GM12872 (cell line): ENCODE results near the gene PCYT1A.

Source experiments
- TF ChIP-seq, protein P1 (sequence below): IDR thresholded peaks from 3 replicates; pipeline ENCODE4 v1.5.1; 2011; ENCODE audit warnings: low read depth, mild to moderate bottlenecking, low read length, moderate library complexity; ENCODE audit not compliant: insufficient read depth

PCYT1A gene

DNA sequence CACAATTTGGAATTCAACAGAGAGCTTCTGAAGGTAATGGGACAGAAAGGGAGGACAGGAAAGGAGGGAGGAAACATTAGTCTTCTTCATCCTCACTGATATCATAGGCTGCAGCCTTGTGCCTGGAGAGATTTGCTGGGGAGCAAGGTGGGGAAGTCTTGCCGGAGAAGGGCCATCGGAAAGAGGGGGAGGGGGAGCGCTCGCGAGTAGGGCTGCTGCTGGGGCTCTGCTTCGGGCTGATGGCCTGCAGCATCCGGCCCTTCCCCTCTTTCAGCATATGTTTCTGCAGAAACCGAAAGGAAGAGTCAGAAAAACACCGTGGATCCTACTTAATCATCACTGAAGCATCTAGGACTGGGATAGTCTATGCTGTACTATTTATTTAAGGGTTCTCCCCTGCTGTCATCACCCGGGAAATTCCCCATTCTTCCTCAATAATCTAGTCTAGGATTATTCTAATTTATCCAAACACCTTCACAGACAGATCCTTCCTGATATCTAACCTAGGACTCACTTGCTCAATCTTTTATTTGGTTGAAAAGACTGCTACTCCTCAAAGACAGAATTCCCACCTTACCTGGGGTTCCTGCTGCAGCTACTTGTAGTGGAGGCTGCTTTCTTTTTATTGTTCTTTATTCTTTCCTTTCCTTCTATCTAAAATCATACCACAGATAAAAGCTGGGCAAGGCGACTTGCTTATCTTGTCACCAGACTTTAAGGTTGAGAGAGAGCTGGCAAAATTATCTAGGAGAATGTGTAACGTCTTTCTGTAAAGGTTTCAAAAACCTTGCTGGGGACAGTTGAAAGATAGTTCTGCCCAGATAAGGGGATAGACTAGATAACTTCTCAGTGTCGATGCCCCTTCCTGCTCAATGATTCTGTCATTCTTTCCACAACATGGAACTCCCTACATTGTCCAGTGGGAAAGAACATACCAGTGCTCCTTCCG lies 48.6 kb downstream of the PCYT1A start:
- TF ChIP-seq, protein P1, sequence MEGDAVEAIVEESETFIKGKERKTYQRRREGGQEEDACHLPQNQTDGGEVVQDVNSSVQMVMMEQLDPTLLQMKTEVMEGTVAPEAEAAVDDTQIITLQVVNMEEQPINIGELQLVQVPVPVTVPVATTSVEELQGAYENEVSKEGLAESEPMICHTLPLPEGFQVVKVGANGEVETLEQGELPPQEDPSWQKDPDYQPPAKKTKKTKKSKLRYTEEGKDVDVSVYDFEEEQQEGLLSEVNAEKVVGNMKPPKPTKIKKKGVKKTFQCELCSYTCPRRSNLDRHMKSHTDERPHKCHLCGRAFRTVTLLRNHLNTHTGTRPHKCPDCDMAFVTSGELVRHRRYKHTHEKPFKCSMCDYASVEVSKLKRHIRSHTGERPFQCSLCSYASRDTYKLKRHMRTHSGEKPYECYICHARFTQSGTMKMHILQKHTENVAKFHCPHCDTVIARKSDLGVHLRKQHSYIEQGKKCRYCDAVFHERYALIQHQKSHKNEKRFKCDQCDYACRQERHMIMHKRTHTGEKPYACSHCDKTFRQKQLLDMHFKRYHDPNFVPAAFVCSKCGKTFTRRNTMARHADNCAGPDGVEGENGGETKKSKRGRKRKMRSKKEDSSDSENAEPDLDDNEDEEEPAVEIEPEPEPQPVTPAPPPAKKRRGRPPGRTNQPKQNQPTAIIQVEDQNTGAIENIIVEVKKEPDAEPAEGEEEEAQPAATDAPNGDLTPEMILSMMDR, result no peak

DNA sequence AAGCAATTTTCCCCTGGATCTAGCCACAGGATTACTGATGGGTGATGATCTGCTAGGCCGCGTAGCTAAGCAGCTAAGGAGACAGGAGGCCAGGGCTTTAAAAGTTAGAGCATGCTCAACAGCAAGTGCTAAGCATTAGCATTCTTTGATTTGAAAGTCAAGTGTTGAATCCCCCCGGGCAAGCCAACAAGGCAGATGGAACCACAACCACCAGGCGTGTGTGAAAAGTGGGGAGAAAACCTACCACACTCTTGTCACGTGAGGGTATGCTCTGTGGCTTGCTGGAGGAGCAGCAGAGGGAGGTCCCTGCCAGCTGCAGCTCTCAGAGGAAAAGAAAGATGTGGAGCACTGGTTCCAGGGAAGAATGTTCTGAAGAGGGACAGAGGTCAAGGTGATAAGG lies 50.3 kb downstream of the PCYT1A start:
- TF ChIP-seq, protein P1, result no peak

DNA sequence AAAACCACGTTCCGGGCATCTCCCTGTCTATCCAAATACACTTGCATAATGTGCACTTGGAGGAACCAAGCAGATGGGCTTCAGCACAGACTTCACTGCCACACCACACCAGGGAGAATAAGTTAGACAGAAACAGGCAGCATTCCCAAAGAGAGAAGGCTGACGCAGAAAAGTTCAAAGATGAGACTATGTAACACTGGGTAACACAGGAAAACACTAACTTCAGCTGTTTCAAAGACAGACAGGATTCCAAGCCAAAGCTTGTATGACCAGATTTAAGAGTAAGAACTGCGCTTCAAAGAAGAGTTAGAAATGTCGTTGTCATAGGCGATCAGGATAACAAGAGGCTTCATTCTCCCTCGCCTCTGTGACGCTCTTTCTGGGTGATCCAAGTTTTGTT lies 51.3 kb downstream of the PCYT1A start:
- TF ChIP-seq, protein P1, result no peak

DNA sequence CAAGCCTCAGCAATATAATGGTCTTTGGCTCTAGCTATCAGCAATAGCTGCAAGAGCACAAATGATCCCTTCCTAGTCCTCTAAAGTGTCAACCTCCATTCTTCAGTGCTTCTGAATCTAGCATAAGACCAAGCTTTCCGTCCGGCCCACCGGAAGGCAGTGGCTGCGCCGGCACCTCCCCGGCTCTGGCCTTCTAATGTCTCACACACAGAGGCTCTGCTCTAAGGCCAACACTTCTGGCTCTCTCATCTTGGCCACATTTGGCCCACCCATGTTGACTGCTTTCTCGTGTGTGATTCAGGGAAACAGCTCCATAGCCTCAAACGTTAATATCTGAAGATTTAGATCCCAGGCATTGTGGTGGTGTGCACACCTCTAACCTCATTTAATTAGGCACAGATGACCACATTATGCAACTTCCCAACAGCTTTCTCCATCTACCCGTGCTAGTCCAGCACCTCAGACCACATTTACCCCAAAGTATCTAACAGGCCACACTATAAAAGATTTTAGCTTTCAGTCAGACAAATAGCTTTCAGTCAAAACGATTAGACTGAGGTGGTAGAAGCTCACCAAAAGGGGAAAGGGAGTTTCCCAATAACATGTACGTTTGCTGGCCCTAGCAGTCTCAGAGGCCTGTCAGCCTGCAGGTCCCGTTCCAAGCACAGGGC lies 51.9 kb downstream of the PCYT1A start:
- TF ChIP-seq, protein P1, result no peak

DNA sequence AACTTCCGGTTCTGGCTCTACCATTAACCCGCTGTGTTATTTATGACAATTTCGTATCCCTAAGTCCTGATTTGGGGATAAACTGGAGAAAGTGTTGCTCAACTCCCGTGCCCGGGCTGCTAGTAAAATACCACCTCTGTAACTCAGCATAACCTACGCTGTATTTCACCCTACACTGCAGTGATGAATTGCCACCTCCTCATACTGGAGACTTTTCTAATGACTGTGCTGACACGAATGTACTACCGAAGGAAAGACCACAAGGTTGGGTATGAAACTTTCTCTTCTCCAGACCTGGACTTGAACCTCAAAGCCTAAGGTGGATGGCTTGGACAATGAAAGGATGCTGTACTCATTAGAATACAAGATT lies 54.7 kb downstream of the PCYT1A start:
- TF ChIP-seq, protein P1, result no peak

DNA sequence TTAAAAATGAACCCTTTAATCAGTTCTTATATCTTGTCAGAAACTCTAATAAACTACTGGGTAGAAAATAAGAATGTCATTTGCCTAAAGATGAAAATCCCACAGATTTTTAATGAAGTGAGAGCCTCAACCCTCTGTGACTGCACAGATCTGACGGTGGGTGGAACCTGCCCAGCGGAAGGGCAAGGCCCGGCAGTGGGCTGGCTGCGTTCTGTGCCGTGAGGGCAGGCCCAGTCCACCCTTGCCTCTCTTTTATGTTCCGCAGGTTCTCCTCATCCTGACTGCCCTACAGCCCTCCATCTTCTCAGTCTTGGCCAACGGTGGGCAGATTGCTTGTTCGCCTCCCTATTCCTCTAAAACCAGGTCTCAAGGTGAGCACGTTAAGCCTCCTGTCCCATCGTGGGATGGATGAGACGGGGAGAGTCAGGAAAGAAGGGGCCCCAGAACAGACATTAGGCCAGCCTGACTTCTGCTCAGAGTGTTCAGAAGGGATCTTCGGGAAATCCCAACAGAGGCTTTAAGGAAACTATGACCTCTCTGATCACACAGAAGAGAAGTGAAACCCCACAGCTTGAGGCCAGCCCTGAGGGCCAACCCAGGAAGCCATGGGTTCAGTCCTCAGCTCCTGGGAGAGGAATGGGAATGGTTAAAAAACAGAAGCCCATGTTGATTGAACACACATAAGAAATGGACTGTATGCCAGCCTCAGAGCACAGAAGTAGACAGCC lies 55.2 kb downstream of the PCYT1A start:
- TF ChIP-seq, protein P1, result no peak

DNA sequence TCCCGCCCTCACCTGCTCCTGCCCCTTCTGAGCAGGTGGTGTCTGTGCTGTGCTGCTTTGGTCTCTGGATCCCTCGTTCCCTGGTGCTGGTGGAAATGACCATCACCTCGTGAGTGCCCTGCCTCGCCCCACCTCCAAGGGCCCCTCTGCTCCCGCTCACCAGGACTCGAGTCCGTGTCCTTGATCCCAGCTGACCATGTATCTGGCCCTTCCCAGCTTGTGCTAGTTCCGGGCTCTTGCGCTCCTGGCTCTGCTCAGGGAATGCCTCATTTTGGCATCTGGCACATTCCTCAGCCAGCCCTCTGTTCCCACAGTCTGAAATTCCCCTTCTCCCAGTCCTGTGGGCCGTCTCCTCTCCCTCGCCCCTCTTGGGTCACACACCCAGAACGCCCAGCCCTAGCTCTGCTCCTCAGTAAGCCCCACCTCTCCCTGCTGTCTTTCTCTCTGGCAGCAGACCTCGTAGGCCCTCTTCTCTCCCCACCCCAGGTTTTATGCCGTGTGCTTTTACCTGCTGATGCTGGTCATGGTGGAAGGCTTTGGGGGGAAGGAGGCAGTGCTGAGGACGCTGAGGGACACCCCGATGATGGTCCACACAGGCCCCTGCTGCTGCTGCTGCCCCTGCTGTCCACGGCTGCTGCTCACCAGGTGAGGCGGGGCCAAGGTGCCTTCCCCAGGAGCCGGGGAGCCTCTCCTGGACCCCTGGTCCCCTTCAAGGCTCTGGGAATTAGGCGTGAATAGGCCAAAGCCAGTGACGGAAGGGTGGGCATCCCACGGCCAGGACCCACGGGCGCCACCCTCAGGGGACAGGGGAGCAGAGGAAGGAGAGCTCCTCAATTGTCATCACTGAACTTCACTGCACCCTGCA lies 59.7 kb downstream of the PCYT1A start:
- TF ChIP-seq, protein P1, result no peak
